K562 (cell line): Measurements from ENCODE around the gene PSMB8. TPM values are rescaled to one million over a fixed set of nuclear protein-coding genes. Genes with fewer than 3 reads are reported as not detected.
A peak's percentile ranks its signal among the peaks of the same experiment; 100 is the strongest.

Experiments
- CBX1 ChIP-seq: sonication (generic); IDR thresholded peaks from 2 replicates; pipeline ENCODE4 v1.6.1; 2016; ENCODE audit warnings: antibody characterized with exemption, low read depth, mild to moderate bottlenecking
- DPF2 ChIP-seq: fragments of 450-650 bp; IDR thresholded peaks from 2 replicates; pipeline ENCODE4 v1.6.1; 2016
- ETV6 ChIP-seq, 3 experiments: fragments of 150-350 bp in 1 of 3; sonication (generic) in 1 of 3; formaldehyde crosslinking in 1 of 3; IDR thresholded peaks; 2 replicates each; pipeline versions ENCODE4 v1.6.1 to v1.8.0; 2014 to 2022; ENCODE audit warnings: borderline replicate concordance in 2 of 3, low read depth in 2 of 3, antibody characterized with exemption in 1 of 3, low read length in 1 of 3, mild to moderate bottlenecking in 1 of 3, missing genetic modification reagents in 1 of 3
- FOXA1 ChIP-seq: fragments of 450-650 bp; IDR thresholded peaks from 2 replicates; pipeline ENCODE4 v1.6.1; 2016; ENCODE audit warnings: mild to moderate bottlenecking, borderline replicate concordance
- HBP1 ChIP-seq: fragments of 450-650 bp; formaldehyde crosslinking; IDR thresholded peaks from 2 replicates; pipeline ENCODE4 v1.4.0; 2022; ENCODE audit warnings: missing genetic modification characterization
- HSF4 ChIP-seq: fragments of 250-450 bp; sonication (Bioruptor Pico); IDR thresholded peaks from 2 replicates; pipeline ENCODE4 v2.1.2; 2022; ENCODE audit warnings: mild to moderate bottlenecking, moderate library complexity, borderline replicate concordance
- JUNB ChIP-seq: fragments of 450-650 bp; formaldehyde crosslinking; conservative IDR thresholded peaks from 2 replicates; pipeline ENCODE4 v1.4.0; 2020; ENCODE audit warnings: mild to moderate bottlenecking
- LEF1 ChIP-seq: fragments of 450-650 bp; IDR thresholded peaks from 2 replicates; pipeline ENCODE4 v1.6.1; 2016; ENCODE audit warnings: mild to moderate bottlenecking
- NEUROD1 ChIP-seq: fragments of 150-350 bp; IDR thresholded peaks from 2 replicates; pipeline ENCODE4 v1.6.1; 2014; ENCODE audit warnings: borderline replicate concordance, low read length, low read depth; ENCODE audit not compliant: partially characterized antibody
- PTRF ChIP-seq: fragments of 450-650 bp; IDR thresholded peaks from 2 replicates; pipeline ENCODE4 v1.6.1; 2016; ENCODE audit warnings: mild to moderate bottlenecking, missing genetic modification characterization, missing compliant biosample characterization
- RBBP5 ChIP-seq: fragments of 200-600 bp; sonication (generic); IDR thresholded peaks from 2 replicates; pipeline ENCODE4 v1.6.1; 2012; ENCODE audit warnings: borderline replicate concordance, mild to moderate bottlenecking, low read length, control low read depth, inconsistent platforms; ENCODE audit not compliant: insufficient read depth, poor library complexity, severe bottlenecking
- SMARCA4 ChIP-seq: fragments of 450-650 bp; IDR thresholded peaks from 2 replicates; pipeline ENCODE4 v1.6.1; 2016
- TCF3 ChIP-seq: sonication (generic); formaldehyde crosslinking; IDR thresholded peaks from 2 replicates; pipeline ENCODE4 v1.4.0; 2020; ENCODE audit warnings: mild to moderate bottlenecking, missing genetic modification reagents
- TRIM28 ChIP-seq: fragments of 450-650 bp; IDR thresholded peaks from 2 replicates; pipeline ENCODE4 v1.6.1; 2017
- ZNF212 ChIP-seq: fragments of 450-650 bp; formaldehyde crosslinking; IDR thresholded peaks from 2 replicates; pipeline ENCODE4 v1.4.0; 2020; ENCODE audit warnings: mild to moderate bottlenecking
- ZNF316 ChIP-seq: fragments of 450-650 bp; IDR thresholded peaks from 2 replicates; pipeline ENCODE4 v1.6.1; 2016
- ZNF436 ChIP-seq: fragments of 250-450, 450-650 bp; sonication (Bioruptor Pico); formaldehyde crosslinking; IDR thresholded peaks from 2 replicates; pipeline ENCODE4 v1.7.0; 2020; ENCODE audit warnings: mild to moderate bottlenecking
- polyA plus RNA-seq, 8 experiments: library from polyadenylated mRNA; depleted of rRNA in 4 of 8; stranded (reverse) in 5 of 8; unstranded in 3 of 8; fragments of >200 nt; fragmentation: Nextera tagmentation in 2 of 8; fragmentation: Illumina TruSeq in 1 of 8; extraction: Ambion mirVana in 2 of 8; extraction: Trizol in 1 of 8; gene quantifications; 2 replicates each; pipeline versions ENCODE4 v1.2.1 to v1.2.3, GENCODE V29; 2011 to 2014; ENCODE audit warnings: inconsistent platforms in 1 of 8, missing spikeins in 1 of 8
- total RNA-seq, 7 experiments: library from RNA; depleted of rRNA in 6 of 7; stranded (reverse); fragments of >200 nt in 6 of 7; fragmentation: Illumina TruSeq in 2 of 7; extraction: Trizol in 2 of 7; gene quantifications; 2 replicates each; pipeline versions ENCODE4 v1.2.1 to v1.2.3, GENCODE V29; 2011 to 2021; ENCODE audit warnings: low replicate concordance in 1 of 7
- TF ChIP-seq, protein P1 (sequence below): fragments of 450-650 bp; IDR thresholded peaks from 2 replicates; pipeline ENCODE4 v1.7.0; 2016; ENCODE audit warnings: borderline replicate concordance
- TF ChIP-seq, protein P2 (sequence below), 2 experiments: fragments of 450-650 bp; conservative IDR thresholded peaks; 2 replicates each; pipeline ENCODE4 v1.6.1; 2017; ENCODE audit warnings: mild to moderate bottlenecking in 2 of 2, moderate library complexity in 2 of 2
- TF ChIP-seq, protein P3 (sequence below): fragments of 250-450 bp; sonication (Bioruptor Pico); IDR thresholded peaks from 2 replicates; pipeline ENCODE4 v1.5.0; 2022; ENCODE audit warnings: mild to moderate bottlenecking

The PSMB8 gene
- total and polyA plus RNA-seq, 9 of the 15 experiments (the other 6 are each of a cell fraction or from before 2014, with no cell fraction given) = 0.71 to 4.0 (median 2.4) TPM

DNA sequence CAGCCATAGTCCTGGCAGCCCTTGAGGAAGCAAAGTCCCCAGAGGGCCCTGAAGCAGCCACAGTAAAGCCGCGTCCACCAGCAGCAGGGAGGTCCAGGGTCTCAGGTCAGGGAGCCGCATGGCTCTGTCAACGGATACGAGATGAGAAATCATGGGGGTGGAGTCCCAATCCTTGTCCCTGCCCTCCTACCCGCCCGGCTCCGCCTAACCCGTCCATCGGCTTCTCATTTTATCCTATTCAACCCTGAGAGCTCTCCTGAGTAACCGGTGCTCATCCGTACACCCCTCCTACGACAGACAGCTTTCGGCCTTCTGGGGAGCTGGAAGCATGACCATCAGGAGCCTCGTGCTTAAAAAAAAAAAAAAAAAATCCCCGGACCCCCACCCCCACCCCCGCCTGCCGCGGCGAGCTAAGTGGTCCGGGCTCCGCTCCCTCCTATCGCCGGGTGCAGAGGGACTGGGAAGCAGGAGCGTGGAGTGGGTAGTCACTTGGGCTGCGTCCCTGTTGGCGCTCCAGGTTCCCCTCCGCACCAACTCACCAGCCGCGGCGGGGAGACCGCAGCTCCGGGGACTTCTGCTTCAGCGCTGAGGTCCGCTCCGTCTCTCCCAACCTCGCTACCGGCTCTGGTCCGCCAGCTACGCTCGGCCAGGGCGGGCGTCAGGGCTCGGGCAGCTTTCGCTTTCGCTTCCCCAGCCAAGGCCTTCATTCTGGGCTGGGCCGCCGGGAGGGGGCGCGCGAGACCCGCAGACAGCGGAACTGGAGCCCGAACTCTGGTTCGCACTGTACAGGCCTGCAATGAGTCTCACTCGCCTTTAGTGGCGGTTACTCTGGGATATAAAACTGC, 5.5 kb downstream of the PSMB8 start, which contains the start of gene TAP2 (continued):
- TF ChIP-seq TCF3 (peak; percentile 9), RBBP5 (peak; percentile 94), LEF1 (no peak), HSF4 (CRISPR knock-in tag) (no peak), JUNB (CRISPR knock-in tag) (no peak), FOXA1 (no peak), ZNF316 (no peak), CBX1 (peak; percentile 51; the same call in 1 of the 2 replicates), HBP1 (CRISPR knock-in tag) (no peak), SMARCA4 (no peak), ZNF212 (CRISPR knock-in tag) (no peak), DPF2 (no peak; the same call in 1 of the 2 replicates), ZNF436 (CRISPR knock-in tag) (no peak), TRIM28 (no peak), ETV6 (IDR thresholded peaks at IDR 0.05; ENCODE audit: borderline replicate concordance in 1 of 2, low read depth in 2 of 2, low read length in 1 of 2) (no peak), ETV6 (CRISPR knock-in tag; IDR thresholded peaks at IDR 0.05; ENCODE audit: borderline replicate concordance) (no peak), PTRF (no peak), NEUROD1 (peak; percentile 37)
- TF ChIP-seq, protein P1, sequence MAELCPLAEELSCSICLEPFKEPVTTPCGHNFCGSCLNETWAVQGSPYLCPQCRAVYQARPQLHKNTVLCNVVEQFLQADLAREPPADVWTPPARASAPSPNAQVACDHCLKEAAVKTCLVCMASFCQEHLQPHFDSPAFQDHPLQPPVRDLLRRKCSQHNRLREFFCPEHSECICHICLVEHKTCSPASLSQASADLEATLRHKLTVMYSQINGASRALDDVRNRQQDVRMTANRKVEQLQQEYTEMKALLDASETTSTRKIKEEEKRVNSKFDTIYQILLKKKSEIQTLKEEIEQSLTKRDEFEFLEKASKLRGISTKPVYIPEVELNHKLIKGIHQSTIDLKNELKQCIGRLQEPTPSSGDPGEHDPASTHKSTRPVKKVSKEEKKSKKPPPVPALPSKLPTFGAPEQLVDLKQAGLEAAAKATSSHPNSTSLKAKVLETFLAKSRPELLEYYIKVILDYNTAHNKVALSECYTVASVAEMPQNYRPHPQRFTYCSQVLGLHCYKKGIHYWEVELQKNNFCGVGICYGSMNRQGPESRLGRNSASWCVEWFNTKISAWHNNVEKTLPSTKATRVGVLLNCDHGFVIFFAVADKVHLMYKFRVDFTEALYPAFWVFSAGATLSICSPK = no peak
- TF ChIP-seq, protein P2, sequence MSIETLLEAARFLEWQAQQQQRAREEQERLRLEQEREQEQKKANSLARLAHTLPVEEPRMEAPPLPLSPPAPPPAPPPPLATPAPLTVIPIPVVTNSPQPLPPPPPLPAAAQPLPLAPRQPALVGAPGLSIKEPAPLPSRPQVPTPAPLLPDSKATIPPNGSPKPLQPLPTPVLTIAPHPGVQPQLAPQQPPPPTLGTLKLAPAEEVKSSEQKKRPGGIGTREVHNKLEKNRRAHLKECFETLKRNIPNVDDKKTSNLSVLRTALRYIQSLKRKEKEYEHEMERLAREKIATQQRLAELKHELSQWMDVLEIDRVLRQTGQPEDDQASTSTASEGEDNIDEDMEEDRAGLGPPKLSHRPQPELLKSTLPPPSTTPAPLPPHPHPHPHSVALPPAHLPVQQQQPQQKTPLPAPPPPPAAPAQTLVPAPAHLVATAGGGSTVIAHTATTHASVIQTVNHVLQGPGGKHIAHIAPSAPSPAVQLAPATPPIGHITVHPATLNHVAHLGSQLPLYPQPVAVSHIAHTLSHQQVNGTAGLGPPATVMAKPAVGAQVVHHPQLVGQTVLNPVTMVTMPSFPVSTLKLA (conservative IDR thresholded peaks at IDR 0.05) = peak; percentile 60 to 78; a peak in 3 of 4 replicates
- TF ChIP-seq, protein P3, sequence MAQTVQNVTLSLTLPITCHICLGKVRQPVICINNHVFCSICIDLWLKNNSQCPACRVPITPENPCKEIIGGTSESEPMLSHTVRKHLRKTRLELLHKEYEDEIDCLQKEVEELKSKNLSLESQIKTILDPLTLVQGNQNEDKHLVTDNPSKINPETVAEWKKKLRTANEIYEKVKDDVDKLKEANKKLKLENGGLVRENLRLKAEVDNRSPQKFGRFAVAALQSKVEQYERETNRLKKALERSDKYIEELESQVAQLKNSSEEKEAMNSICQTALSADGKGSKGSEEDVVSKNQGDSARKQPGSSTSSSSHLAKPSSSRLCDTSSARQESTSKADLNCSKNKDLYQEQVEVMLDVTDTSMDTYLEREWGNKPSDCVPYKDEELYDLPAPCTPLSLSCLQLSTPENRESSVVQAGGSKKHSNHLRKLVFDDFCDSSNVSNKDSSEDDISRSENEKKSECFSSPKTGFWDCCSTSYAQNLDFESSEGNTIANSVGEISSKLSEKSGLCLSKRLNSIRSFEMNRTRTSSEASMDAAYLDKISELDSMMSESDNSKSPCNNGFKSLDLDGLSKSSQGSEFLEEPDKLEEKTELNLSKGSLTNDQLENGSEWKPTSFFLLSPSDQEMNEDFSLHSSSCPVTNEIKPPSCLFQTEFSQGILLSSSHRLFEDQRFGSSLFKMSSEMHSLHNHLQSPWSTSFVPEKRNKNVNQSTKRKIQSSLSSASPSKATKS = no peak
